AG10803 (cell line): Measurements from ENCODE around the gene RRN3.
A peak's percentile ranks its signal among the peaks of the same experiment; 100 is the strongest.

Experiments used
- DNase-seq: peaks from one replicate; pipeline ENCODE4 v3.0.0; 2010; ENCODE audit warnings: low read depth
- H3K4me3 ChIP-seq: 2 replicates; pipeline ENCODE4 v1.5.1; 2011; ENCODE audit warnings: mild to moderate bottlenecking, low read length, control low read depth
- CTCF ChIP-seq: conservative IDR thresholded peaks from 2 replicates; pipeline ENCODE4 v1.5.1; 2011; ENCODE audit warnings: mild to moderate bottlenecking, low read length, control low read depth, inconsistent platforms

The RRN3 gene

GRCh38 chr16:15059324-15059723, 34.7 kb downstream of the RRN3 start:
- no peak overlapping the region for H3K4me3 ChIP-seq
- no peak for DNase-seq
- TF ChIP-seq CTCF = no peak

- TF ChIP-seq CTCF = no peak
- no peak overlapping the region for H3K4me3 ChIP-seq
- no peak for DNase-seq
Observed at GRCh38 chr16:15057681-15058417, 36.2 kb downstream of the RRN3 start.

GRCh38 chr16:15055141-15056053, 38.7 kb downstream of the RRN3 start:
- peak overlapping the region; percentile 93 for H3K4me3 ChIP-seq
- peak; percentile 34 for DNase-seq
- TF ChIP-seq CTCF = no peak

- peak overlapping the region; percentile 93 for H3K4me3 ChIP-seq
- no peak for TF ChIP-seq CTCF
- no peak for DNase-seq
Observed at GRCh38 chr16:15054357-15055140, 39.5 kb downstream of the RRN3 start.

- TF ChIP-seq CTCF = no peak
- no peak for DNase-seq
- H3K4me3 ChIP-seq = no peak overlapping the region
Observed at GRCh38 chr16:15053904-15054303, 40.2 kb downstream of the RRN3 start.

- no peak for TF ChIP-seq CTCF
- DNase-seq = peak; percentile 25
- no peak overlapping the region for H3K4me3 ChIP-seq
Observed at GRCh38 chr16:15052747-15053476, 41.2 kb downstream of the RRN3 start.
